ENCODE data around the gene PICALM.

GRCh38 chr11:86067851-86068137, 1.1 kb downstream of the PICALM start:
- TF ChIP-seq YY1 (IDR thresholded peaks at IDR 0.05; ENCODE audit: low read depth) (no peak), TCF12 (IDR thresholded peaks at IDR 0.05; ENCODE audit: low read depth) (no peak), TAF1 (IDR thresholded peaks at IDR 0.05; ENCODE audit: low read depth) (no peak), MAX (IDR thresholded peaks at IDR 0.05) (no peak)
